GM12891 (cell line): ENCODE data around the gene OPCML.

Experiments
- DNase-seq: peaks from one replicate; pipeline ENCODE4 v3.0.0; 2011; ENCODE audit warnings: low spot score; ENCODE audit not compliant: insufficient read length
- FAIRE-seq: peaks from 2 replicates; lab custom pipeline; 2011; peaks lifted over from hg19 to GRCh38; lab: Jason Lieb, UNC
- PAX5 ChIP-seq: IDR thresholded peaks from 2 replicates; pipeline ENCODE4 v1.6.1; 2011; ENCODE audit warnings: low read length, moderate library complexity, mild to moderate bottlenecking; ENCODE audit not compliant: insufficient read depth, severe bottlenecking
- POLR2A ChIP-seq: IDR thresholded peaks from 2 replicates; pipeline ENCODE4 v1.6.1; 2011; ENCODE audit warnings: low read depth, low read length, control low read depth
- POLR2AphosphoS5 ChIP-seq: IDR thresholded peaks from 2 replicates; pipeline ENCODE4 v1.6.1; 2011; ENCODE audit warnings: low read depth, low read length, control low read depth
- POU2F2 ChIP-seq: IDR thresholded peaks from 2 replicates; pipeline ENCODE4 v1.6.1; 2011; ENCODE audit warnings: low read depth, mild to moderate bottlenecking, control low read depth, low read length, moderate library complexity
- SPI1 ChIP-seq: IDR thresholded peaks from 2 replicates; pipeline ENCODE4 v1.6.1; 2011; ENCODE audit warnings: low read depth, low read length, control low read depth
- TAF1 ChIP-seq: IDR thresholded peaks from 2 replicates; pipeline ENCODE4 v1.6.1; 2011; ENCODE audit warnings: low read depth, low read length, control low read depth

The OPCML gene

DNA sequence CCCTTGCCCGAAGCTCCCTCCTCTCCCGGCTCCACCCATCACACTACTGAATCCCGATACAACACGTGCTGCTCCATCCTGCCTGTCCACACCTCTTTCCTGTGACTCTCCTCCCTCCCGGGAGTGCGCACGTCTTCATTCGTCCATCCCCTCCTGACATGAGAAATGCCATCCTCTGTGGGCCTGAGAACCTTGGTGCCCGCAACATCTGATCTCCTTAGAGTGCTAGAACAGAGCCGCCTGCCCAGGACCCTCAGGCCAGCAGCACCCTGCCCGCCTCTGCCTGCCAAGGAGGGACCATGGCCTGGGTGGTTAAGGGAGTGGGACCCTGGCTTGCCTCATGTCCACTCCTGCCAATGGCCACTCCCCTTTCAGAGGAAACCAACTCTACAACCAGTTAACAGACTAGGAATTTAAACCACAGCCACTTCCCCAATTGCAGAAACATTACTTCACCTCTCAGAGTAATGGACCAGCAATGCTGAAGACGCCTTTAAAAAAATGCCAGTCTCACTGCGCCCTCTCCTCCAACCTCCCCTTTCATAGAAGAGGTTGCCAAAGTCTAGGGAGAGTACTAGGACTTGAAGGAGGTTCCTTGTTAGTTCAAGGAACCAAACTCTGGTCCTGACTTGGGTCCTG, 466.3 kb downstream of the OPCML start:
- no peak for TF ChIP-seq POU2F2
- no peak for TF ChIP-seq POLR2A
- no peak for TF ChIP-seq POLR2AphosphoS5
- no peak for TF ChIP-seq TAF1
- TF ChIP-seq PAX5, result no peak
- no peak for TF ChIP-seq SPI1
- FAIRE-seq (no peak), DNase-seq (no peak)

DNA sequence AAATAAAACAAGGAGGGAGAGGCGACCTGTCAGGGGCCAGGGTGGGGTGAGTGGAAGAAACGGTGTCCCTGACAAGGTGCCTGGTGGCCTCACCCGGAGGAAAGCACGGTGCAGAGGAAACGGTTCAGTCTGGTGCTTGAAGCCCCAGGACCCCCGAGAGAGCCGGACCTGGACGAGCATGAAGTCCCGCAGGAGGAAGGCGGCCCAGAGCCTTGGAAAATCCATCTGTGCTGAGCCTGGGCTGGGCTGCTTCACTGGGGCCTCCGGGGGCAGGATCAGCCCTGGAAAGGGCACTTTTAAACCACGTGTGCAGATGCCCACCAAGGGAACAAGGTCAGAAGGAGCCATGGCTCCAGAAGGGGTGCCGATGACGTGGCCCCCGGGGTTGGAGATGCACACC, 467.3 kb downstream of the OPCML start:
- DNase-seq (no peak), FAIRE-seq (no peak)
- TF ChIP-seq POLR2AphosphoS5 (no peak), POLR2A (no peak), POU2F2 (no peak), PAX5 (no peak), TAF1 (no peak), SPI1 (no peak)

DNA sequence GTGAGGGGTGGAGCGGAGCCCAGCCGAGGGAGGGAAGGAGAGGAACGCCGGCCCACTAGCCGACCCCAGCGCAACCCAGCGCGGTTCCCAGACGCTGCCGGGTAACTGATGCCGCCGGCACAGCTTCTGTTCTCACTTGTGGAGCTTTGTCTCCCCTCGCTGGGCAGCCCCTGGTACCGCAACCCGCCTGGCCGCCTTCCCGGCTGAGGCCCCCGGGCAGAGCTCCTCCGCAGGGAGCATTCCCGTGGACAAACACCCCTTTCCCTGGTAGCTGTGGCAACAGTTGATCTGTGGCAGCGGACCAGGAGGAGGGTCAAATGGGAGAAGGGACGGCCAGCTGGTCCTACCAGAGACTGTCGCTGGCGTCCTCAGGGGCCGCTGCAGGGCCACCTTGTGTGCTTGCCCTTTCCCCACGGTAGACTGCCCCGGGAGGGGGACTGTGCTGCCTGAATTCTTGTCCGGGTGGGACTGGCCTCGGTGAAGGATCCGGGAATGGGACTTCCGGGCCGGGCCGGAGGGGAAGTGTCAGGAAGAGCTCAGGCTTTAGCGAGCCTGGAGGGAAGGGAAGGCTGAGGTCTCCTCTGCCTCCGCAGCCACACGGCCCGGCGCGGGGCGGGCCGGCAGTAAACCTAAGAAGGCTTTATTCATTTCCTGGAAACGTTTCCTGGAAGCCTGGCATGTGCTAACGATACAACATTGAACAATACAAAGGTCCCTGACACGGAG, 468.0 kb downstream of the OPCML start:
- FAIRE-seq (no peak), DNase-seq (peak; percentile 24)
- TF ChIP-seq POLR2AphosphoS5 (no peak), SPI1 (no peak), PAX5 (no peak), POU2F2 (no peak), TAF1 (no peak)

DNA sequence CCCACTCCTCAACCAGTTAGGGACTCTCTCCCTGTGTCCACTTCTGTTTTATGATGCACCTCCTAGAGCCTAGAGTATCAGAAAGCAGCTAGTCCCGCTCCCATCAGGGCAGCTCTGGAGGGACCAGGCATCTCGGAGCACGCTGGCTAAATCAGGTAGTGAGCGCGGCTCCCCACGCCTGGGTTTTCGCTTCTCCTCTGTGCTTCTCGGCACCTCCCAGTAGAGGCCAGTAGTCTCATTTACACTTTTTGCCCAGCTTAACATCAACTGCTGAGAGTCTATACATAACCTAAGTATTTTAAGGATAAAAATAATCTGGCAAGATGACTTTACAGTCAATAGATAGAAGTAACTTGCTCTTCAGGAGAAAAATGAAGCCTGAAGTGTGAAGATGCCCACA, 473.8 kb downstream of the OPCML start:
- TF ChIP-seq POLR2A (no peak), POU2F2 (no peak), PAX5 (no peak), TAF1 (no peak), POLR2AphosphoS5 (no peak), SPI1 (no peak)
- DNase-seq (no peak), FAIRE-seq (no peak)

DNA sequence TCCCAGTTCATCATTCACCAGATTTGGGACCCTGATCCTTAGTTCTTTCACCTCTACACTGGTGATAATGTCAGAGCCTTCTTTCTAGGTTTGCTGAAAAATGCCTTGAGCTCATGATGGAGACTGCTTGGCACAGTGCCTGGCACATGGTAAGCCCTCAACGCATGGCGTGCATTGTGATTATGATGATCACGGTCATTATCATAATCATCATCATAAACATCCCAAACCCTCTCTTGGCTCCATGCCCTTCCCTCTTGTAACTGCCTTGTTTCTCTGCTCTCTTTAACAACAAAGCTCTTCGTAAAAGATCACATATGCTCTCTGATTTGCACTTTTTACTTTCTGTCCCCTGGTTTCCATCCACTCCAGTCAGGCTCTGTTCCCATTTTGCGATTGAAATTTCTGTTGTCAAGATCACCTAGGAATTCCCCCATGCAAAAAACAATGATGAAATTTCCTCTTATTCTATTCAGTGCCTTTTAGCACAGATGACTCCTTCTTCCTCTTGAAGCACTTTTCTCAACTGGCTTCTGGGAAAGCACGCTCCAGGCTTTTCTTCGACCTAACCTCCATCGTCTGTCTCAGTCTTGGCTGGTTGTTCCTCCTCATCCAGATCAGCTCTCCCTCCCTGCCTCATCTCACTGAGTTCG, 479.1 kb downstream of the OPCML start:
- DNase-seq, result no peak
- no peak for FAIRE-seq

DNA sequence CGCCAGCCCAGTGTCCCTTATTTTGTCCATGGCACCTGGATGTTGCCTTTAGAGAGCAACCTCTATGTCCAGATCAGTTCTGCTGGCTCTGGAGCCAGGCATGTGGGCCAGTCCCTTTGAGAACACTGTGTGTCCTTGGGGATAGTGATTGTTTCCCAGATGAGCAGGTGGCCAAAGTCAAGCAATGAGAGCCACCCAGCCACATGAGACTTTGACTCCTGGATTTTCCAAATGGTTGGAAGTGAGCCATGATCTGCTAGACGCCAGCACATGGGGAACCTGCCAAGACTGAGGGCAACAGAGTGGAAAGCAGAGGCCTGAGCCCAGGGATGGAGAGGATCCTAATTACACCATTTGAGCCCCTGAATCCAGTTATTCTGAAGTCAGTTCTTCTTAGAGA, 479.8 kb downstream of the OPCML start:
- FAIRE-seq (no peak), DNase-seq (no peak)
- TF ChIP-seq POLR2A (no peak), POLR2AphosphoS5 (no peak), SPI1 (no peak), TAF1 (no peak), PAX5 (no peak), POU2F2 (no peak)

More for the DNA sequence above, 479.1 kb downstream of the OPCML start:
- no peak for TF ChIP-seq POU2F2
- TF ChIP-seq TAF1, result no peak
- TF ChIP-seq POLR2AphosphoS5, result no peak
- no peak for TF ChIP-seq SPI1
- no peak for TF ChIP-seq PAX5
- no peak for TF ChIP-seq POLR2A

DNA sequence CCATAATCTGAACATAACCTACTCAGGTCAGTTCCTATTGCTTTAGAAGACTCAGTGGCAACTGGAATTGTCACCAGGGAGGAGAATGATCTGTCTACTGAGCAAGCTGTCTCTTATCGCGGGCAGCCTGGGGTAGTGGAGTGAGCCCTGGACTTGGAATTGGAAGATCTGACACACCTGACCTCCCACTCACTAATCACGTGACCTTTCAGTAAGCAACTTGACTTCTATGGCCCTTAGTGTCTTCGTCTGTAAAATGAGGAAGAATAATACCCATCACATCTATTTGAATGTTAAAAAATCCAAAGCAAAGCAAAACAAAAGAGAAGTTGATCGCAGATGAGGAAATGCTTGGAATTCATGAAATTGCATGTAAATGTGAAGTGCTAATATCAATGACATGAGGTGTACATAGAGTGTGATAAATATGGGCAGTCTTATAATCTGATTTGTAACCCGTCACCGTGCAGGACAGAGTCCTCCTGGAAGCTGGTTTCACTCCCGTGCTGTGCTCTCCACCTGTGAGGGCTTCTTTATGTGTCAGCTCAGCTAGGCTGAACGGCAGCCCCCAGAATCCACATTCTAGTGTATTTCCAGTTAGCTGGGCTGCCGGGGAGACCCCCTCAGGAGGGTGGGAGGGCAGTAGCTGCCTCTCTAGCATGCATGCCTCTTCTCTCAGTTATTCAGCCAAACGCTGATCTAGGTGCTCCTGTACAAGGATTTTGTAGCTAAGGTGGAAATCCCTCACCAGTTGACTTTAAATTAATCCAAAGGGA, 482.9 kb downstream of the OPCML start:
- FAIRE-seq (no peak), DNase-seq (no peak)
- TF ChIP-seq POLR2A, result no peak
- no peak for TF ChIP-seq TAF1
- no peak for TF ChIP-seq POU2F2
- TF ChIP-seq POLR2AphosphoS5, result no peak
- TF ChIP-seq SPI1, result no peak
- no peak for TF ChIP-seq PAX5

DNA sequence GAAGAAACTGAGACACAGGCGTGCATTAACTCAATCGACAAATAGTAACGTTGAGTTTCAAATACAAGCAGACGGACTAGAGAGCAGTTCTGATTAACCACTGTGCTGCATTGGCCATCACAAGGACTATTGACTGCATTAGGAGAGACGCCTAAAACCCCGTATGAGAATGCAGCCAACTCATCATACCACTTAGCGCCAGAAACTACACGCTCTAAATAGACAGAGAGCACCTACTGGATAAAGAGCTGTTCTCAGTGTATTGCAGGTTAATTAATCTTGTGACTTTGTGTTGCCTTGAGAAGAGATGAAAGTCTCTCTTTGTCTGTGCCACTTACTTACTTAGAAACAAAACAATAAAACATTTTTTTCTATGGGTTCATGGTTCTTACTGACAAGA, 484.0 kb downstream of the OPCML start:
- DNase-seq, result no peak
- no peak for FAIRE-seq
- no peak for TF ChIP-seq POU2F2

DNA sequence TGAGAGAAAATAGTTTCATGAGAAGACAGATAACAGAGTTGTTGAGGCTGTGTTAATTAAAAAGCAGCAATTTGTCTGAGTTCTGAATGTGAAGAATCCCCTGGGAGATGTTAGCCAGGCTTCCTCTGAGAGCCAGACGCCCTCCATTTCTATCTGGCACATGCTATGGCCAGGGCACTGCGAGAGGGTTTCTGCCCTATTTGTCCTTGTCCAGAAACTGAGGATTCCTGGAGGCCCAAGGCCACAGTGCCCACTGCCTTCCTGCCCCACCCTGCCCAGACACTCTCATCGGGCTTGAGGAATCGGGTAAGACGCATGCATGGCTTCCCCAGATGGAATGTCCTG, 484.6 kb downstream of the OPCML start:
- DNase-seq, result no peak
- TF ChIP-seq PAX5 (no peak), POLR2A (no peak), SPI1 (no peak), TAF1 (no peak), POLR2AphosphoS5 (no peak)
- FAIRE-seq, result no peak
